ENCODE results near the gene DOCK3.

DNA sequence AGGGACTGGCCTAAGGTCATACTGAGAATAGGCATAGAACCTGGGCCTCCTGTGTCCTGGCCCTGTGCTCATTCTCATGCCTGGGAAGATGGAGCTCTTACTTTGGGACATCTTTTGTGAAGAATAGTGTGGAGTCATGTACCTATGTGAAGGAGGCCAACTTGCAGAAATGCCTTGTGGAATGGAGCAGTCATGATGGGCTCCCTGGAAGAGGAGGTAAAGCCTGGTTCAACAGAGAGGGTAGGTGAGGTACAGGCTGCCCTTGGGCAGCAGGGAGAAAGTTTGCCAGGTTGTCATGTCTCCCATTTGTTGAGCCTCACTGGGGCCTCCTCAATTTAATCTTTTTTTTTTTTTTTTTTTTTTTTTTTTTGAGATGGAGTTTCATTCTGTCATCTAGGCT lies 39.7 kb upstream of the DOCK3 start:
- TF ChIP-seq, protein P1, sequence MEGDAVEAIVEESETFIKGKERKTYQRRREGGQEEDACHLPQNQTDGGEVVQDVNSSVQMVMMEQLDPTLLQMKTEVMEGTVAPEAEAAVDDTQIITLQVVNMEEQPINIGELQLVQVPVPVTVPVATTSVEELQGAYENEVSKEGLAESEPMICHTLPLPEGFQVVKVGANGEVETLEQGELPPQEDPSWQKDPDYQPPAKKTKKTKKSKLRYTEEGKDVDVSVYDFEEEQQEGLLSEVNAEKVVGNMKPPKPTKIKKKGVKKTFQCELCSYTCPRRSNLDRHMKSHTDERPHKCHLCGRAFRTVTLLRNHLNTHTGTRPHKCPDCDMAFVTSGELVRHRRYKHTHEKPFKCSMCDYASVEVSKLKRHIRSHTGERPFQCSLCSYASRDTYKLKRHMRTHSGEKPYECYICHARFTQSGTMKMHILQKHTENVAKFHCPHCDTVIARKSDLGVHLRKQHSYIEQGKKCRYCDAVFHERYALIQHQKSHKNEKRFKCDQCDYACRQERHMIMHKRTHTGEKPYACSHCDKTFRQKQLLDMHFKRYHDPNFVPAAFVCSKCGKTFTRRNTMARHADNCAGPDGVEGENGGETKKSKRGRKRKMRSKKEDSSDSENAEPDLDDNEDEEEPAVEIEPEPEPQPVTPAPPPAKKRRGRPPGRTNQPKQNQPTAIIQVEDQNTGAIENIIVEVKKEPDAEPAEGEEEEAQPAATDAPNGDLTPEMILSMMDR (IDR thresholded peaks at IDR 0.05), result no peak
- TF ChIP-seq POLR2A (IDR thresholded peaks at IDR 0.05), result no peak
